22Rv1 (cell line): ENCODE results near the gene CHRNB2.

Experiments
- CTCF ChIP-seq: fragments of 450-650 bp; IDR thresholded peaks from 2 replicates; pipeline ENCODE4 v1.5.1; 2017; ENCODE audit warnings: mild to moderate bottlenecking
- ZFX ChIP-seq: fragments of 450-650 bp; IDR thresholded peaks from 2 replicates; pipeline ENCODE4 v1.6.1; 2017; ENCODE audit warnings: antibody characterized with exemption, borderline replicate concordance

GRCh38 chr1:154624746-154625643 lies 57.4 kb downstream of the CHRNB2 start:
- TF ChIP-seq CTCF (no peak), ZFX (no peak)
